Measurements from ENCODE around the gene BCL3. TPM values are rescaled to one million over a fixed set of nuclear protein-coding genes. Genes with fewer than 3 reads are reported as not detected.
"Not testable (repeated sequence)": the region's sequence is repeated elsewhere in the genome, so short reads cannot be mapped to it uniquely, and the experiment has no call there.

Gene BCL3
- polyA plus RNA-seq, 3 donors = 33.4 to 150 (median 97.6) TPM

- H3K27ac ChIP-seq (ENCODE audit: low read depth, low read length) = not testable (repeated sequence)
- WGBS, 3 donors = 79 to 86% (median 81%) methylated on average over 15 to 18 of the region's 18 CpGs
Measured at GRCh38 chr19:44772144-44772543, 23.6 kb downstream of the BCL3 start.

- no peak overlapping the region for H3K27ac ChIP-seq (ENCODE audit: low read depth, low read length)
- WGBS, 3 donors = 47 to 61% (median 49%) methylated on average over 3 of the region's 3 CpGs
Measured at GRCh38 chr19:44772959-44773358, 24.5 kb downstream of the BCL3 start.

- no peak overlapping the region for H3K27ac ChIP-seq (ENCODE audit: low read depth, low read length)
- 84 to 88% (median 85%) methylated on average over 6 of the region's 6 CpGs for WGBS, 3 donors
Measured at GRCh38 chr19:44775676-44776240, 27.2 kb downstream of the BCL3 start.

GRCh38 chr19:44776402-44777096, 28.0 kb downstream of the BCL3 start:
- WGBS, 3 donors = 83 to 90% (median 89%) methylated on average over 23 of the region's 23 CpGs
- no peak overlapping the region for H3K27ac ChIP-seq (ENCODE audit: low read depth, low read length)

GRCh38 chr19:44777715-44778347, 29.3 kb downstream of the BCL3 start, which contains the start of gene CBLC:
TSS of gene CBLC (plus strand) at chr19:44777890. CDS start at chr19:44777932, 42 bp downstream.
- 9 to 22% (median 16%) methylated on average over 34 to 47 of the region's 47 CpGs for WGBS, 3 donors
- no peak within 1 kb of the TSS for H3K27ac ChIP-seq (ENCODE audit: low read depth, low read length)

- 83 to 100% (median 98%) methylated on average over 2 of the region's 2 CpGs for WGBS, 3 donors
- H3K27ac ChIP-seq (ENCODE audit: low read depth, low read length) = no peak overlapping the region
Measured at GRCh38 chr19:44779150-44779549, 30.6 kb downstream of the BCL3 start.

- 86 to 100% (median 89%) methylated on average over 2 of the region's 2 CpGs for WGBS, 3 donors
- not testable (repeated sequence) for H3K27ac ChIP-seq (ENCODE audit: low read depth, low read length)
Measured at GRCh38 chr19:44781694-44782093, 33.2 kb downstream of the BCL3 start.

- no peak overlapping the region for H3K27ac ChIP-seq (ENCODE audit: low read depth, low read length)
- WGBS, 3 donors = 87 to 92% (median 88%) methylated on average over 5 of the region's 5 CpGs
Measured at GRCh38 chr19:44782729-44783128, 34.2 kb downstream of the BCL3 start.

- 96 to 99% (median 98%) methylated on average over 4 of the region's 4 CpGs for WGBS, 3 donors
- no peak overlapping the region for H3K27ac ChIP-seq (ENCODE audit: low read depth, low read length)
Measured at GRCh38 chr19:44783545-44783944, 35.0 kb downstream of the BCL3 start.

GRCh38 chr19:44785271-44785670, 36.8 kb downstream of the BCL3 start:
- H3K27ac ChIP-seq (ENCODE audit: low read depth, low read length) = no peak overlapping the region
- 77 to 81% (median 79%) methylated on average over 3 of the region's 3 CpGs for WGBS, 3 donors

GRCh38 chr19:44785993-44786392, 37.5 kb downstream of the BCL3 start:
- 93 to 95% (median 93%) methylated on average over 15 of the region's 15 CpGs for WGBS, 3 donors
- H3K27ac ChIP-seq (ENCODE audit: low read depth, low read length) = no peak overlapping the region

GRCh38 chr19:44788971-44789370, 40.5 kb downstream of the BCL3 start:
- 90 to 94% (median 92%) methylated on average over 6 of the region's 6 CpGs for WGBS, 3 donors
- no peak overlapping the region for H3K27ac ChIP-seq (ENCODE audit: low read depth, low read length)

GRCh38 chr19:44789943-44790483, 41.5 kb downstream of the BCL3 start:
- H3K27ac ChIP-seq (ENCODE audit: low read depth, low read length) = no peak overlapping the region
- WGBS, 3 donors = 63 to 74% (median 70%) methylated on average over 13 of the region's 13 CpGs

- WGBS, 3 donors = 73 to 91% (median 89%) methylated on average over 9 of the region's 9 CpGs
- no peak overlapping the region for H3K27ac ChIP-seq (ENCODE audit: low read depth, low read length)
Measured at GRCh38 chr19:44792281-44792680, 43.8 kb downstream of the BCL3 start.

GRCh38 chr19:44794610-44795009, 46.1 kb downstream of the BCL3 start:
- no peak overlapping the region for H3K27ac ChIP-seq (ENCODE audit: low read depth, low read length)
- 95% methylated on average over 4 of the region's 4 CpGs for WGBS, 3 donors

GRCh38 chr19:44795398-44795987, 47.0 kb downstream of the BCL3 start:
- 86 to 91% (median 87%) methylated on average over 13 of the region's 13 CpGs for WGBS, 3 donors

GRCh38 chr19:44796701-44797115, 48.2 kb downstream of the BCL3 start:
- H3K27ac ChIP-seq (ENCODE audit: low read depth, low read length) = no peak overlapping the region

More at GRCh38 chr19:44795398-44795987, 47.0 kb downstream of the BCL3 start:
- no peak overlapping the region for H3K27ac ChIP-seq (ENCODE audit: low read depth, low read length)

GRCh38 chr19:44799627-44800346, 51.3 kb downstream of the BCL3 start:
- 57 to 72% (median 69%) methylated on average over 9 to 10 of the region's 10 CpGs for WGBS, 3 donors
- no peak overlapping the region for H3K27ac ChIP-seq (ENCODE audit: low read depth, low read length)

More at GRCh38 chr19:44796701-44797115, 48.2 kb downstream of the BCL3 start:
- 18 to 26% (median 20%) methylated on average over 12 of the region's 12 CpGs for WGBS, 3 donors
